ENCODE data around the gene FMNL3. TPM values are rescaled to one million over a fixed set of nuclear protein-coding genes. Genes with fewer than 3 reads are reported as not detected.

Gene FMNL3
- total RNA-seq, 1 donor from 2014 or later: 70.0 TPM

GRCh38 chr12:49680075-49680474 is 27.1 kb downstream of the FMNL3 start:
- DNase-seq (ENCODE audit: low read depth in 2 of 2): no peak

DNA sequence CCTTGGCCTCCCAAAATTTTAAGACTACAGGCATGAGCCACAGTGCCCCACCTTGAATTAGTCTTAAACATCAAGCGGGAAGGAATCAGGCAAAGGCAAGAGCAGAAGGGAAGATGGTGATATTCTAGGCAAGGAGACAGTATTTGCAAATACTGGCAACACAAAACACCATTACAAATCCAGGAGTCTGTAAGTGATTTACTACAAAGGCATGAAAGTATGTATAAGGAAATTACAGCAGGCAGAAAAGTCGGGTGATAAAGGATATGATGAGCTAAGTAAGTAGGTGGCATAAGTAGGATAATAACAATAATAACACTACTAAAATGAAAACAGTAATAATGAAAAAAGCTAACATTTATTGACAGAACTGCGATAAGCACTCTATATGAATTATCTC is 28.5 kb downstream of the FMNL3 start:
- DNase-seq (ENCODE audit: low read depth in 2 of 2): no peak

DNA sequence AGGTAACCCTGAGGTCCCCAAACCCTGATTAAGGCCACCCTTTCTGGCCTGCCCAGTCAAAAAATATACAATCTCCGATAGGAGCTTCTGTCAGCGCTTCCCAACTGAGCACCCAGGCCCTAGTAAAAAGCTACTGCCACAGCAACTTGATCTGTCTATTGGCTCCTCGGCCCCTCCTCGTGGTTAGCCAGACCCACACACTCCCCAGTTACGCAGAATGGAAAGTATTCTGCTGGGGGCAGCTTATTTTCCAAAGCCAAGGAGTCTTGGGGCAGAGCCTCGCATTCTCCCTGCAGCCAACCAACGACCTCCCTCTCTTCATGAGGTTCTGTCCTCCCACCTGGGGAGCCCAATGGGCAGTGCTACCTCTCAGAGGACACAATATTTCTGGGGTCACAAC is 32.1 kb downstream of the FMNL3 start:
- DNase-seq (ENCODE audit: low read depth in 2 of 2): no peak

- DNase-seq (ENCODE audit: low read depth in 2 of 2): no peak
Observed at GRCh38 chr12:49674318-49674981, 32.8 kb downstream of the FMNL3 start.

GRCh38 chr12:49673446-49674317 is 33.5 kb downstream of the FMNL3 start:
- peak; percentile 73 to 97 for DNase-seq (ENCODE audit: low read depth in 2 of 2)

DNA sequence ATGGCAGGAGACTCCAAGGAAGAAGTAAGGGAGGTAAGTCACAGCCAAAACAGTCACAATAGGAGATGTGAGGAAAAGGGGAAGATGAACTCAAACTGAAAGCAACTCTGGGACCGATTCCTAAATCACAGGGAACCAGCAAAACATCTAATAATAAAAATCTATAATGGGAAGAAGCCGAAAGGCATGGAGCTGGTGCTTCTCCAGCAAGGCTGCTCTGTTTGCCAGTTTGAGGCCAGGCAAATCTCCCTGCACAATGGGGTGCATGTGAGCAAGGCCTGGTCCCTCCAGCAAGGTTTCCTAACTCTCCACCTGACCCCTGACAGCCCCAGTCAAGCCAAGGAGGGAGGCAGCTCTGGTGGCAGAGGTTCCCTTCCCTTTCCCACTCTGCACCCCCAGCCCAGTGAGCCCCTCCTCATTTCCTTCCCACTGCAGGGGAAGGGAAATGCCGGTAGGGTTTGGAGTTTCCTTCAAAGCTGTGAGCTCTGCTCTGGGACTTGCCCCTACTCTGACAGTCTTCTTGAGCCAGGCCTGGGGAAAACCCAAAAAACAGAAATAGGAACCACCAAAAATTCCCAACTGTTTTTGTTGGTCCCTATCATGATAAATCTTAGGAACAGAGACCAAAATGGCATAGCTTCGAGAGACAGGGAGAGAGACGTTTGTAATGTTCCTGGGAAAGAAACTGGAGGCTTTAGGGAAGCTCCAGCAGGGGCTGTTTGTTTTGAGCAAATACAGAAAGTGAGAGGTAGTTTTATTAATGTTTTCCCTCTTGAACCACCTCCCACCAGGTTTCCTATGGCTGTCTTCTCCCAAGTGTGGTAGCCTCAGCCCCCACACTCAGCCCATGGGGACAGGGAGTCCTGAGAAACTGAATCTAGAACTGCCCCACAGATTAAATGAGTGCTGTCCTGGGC is 34.6 kb downstream of the FMNL3 start:
- peak in 1 of 2 donors; percentile 23 for DNase-seq (ENCODE audit: low read depth in 2 of 2)

GRCh38 chr12:49671031-49671765 is 36.0 kb downstream of the FMNL3 start:
- DNase-seq (ENCODE audit: low read depth in 2 of 2): peak in 1 of 2 donors; percentile 45

DNA sequence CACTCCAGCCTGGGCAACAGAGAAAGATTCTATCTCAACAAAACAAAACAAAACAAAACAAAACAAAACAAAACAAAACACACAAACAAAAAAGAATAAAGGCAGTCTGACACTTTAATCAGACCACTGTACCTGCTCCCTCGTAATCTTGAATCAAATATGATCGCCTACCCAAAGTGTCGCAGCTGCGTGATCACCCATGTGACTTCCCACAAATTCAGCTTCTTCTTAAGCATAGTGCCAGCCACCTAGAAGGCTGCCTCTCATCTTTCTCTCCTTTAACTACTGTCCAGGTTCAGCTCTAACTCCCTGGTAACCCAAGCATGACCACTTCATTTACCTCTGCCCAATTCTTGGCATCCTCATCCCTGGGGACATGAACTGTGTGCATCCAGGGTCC is 37.4 kb downstream of the FMNL3 start:
- DNase-seq (ENCODE audit: low read depth in 2 of 2): no peak

- no peak for DNase-seq (ENCODE audit: low read depth in 2 of 2)
Observed at GRCh38 chr12:49667325-49668090, 39.7 kb downstream of the FMNL3 start.

DNA sequence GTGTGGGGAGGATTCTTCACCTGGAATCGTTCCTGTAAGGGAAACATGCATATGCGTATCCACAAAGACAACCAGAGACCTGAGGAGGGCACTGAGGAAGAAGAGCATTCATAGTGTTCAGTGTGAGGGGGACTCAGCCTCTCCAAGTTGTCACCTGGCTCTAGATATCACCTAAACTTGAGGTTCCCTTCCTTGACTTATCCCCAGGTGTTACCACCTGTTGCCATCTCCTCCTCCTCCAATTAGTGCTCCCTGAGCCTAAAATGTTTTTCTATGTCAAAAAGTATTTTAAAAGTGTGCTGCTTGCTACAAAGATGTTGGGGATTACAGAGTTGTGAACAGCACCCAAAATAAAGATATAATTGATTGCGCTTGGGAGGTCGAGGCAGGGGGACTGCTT is 41.0 kb downstream of the FMNL3 start:
- DNase-seq (ENCODE audit: low read depth in 2 of 2): no peak

DNA sequence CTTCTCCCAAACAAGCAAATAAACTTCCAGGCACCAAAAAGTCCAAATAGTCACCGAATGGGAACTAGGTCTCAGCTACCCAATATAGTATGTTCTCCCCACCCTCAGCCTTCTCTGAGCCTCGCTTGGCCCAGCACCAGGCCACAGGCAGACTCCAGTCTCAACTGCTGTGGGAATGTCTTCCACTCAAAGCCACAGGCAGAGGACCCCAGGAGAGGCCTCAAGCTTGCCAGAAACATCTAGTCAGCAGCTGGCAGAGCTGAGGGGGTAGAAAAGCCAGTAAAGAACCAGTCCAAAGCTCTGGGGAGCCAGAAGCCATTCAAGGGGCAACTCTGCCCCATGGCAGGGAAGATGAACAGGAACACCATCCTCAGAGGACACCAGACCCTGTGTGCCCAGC is 41.8 kb downstream of the FMNL3 start:
- no peak for DNase-seq (ENCODE audit: low read depth in 2 of 2)

GRCh38 chr12:49664591-49665239 is 42.5 kb downstream of the FMNL3 start:
- peak; percentile 95 to 98 for DNase-seq (ENCODE audit: low read depth in 2 of 2)

GRCh38 chr12:49664167-49664566 is 43.0 kb downstream of the FMNL3 start:
- no peak for DNase-seq (ENCODE audit: low read depth in 2 of 2)

DNA sequence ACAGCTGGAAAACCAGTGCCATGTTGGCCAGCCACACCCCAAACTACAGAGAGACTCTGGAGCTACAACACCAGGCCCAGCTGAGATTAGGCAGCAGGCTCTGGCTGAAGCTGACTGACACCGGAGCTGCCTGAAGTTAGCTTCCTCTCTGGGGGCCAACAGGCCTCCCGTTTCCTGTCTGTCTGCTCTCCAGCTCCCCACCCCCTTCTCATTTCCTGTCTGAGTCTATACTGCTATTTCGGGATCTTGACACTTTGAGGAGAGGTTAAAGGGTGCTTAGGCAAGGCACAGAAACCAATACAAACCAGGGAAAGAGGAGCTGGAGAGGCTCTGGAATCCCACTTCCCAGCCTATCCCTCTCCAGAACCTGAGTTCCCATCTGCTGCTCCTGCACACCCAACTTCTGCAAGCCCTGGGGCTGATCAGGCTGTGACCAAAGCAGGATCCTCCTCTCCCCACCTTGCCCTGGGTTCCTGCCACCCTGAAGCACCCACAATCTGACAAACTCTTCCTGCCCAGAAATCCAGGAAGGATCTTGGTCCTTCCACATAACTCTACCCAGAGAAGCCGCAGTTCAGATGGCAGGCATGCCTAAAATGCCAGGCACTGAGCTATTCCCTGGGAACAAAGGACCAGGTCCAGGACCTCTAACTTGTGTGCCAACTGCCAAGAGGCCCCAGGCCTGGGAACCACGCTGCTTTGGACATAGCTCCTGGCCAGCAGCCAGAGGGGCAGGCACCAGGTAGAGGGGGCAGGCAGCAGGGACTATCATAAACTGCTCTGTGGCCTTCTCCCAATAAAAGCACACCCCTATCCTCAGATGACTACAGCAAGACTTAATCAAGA is 44.0 kb downstream of the FMNL3 start:
- peak; percentile 91 to 98 for DNase-seq (ENCODE audit: low read depth in 2 of 2)

DNA sequence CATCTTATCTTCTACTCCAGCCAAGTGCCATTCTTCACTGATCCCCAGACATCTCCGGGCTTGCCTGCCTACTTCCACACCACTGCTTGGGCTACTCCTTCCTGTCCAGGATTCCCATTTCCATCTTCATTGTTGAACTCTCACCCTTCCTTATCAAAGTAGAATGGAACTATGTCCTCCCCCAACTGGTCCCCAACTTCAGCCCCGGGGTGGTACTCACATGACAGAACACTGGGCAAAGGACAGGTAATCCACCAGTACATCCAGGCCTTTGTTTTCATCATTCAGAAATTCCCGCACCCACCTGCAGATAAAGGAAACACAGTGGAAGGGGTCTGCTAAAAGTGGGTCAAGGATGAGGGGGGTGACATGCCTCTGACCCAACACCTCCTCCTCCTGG is 45.5 kb downstream of the FMNL3 start:
- DNase-seq (ENCODE audit: low read depth in 2 of 2): no peak

GRCh38 chr12:49661191-49661590 is 46.0 kb downstream of the FMNL3 start:
- no peak for DNase-seq (ENCODE audit: low read depth in 2 of 2)

GRCh38 chr12:49659753-49660152 is 47.5 kb downstream of the FMNL3 start:
- no peak for DNase-seq (ENCODE audit: low read depth in 2 of 2)

DNA sequence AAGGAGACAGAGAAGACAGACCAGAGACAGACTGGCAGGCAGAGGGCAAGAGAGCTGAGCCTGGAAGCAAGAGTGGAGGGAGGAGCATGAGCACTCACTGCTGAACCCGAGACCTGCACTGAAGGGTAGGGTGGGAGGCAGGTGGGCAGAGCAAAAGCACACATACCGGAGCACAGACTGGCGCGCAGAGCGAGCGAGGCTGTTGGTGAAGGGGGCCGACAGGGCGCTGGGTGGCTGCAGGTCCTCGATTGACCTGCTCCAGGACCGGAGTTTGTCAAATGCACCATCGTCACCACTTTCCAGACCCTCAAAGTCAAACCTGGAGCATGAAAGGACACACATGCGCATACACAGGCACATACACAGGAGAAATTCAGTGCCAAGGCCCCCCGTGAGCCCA is 48.9 kb downstream of the FMNL3 start:
- no peak for DNase-seq (ENCODE audit: low read depth in 2 of 2)

Data from dermis microvascular lymphatic vessel endothelial cell (primary cell).